Measurements from ENCODE around the gene NABP1.

DNA sequence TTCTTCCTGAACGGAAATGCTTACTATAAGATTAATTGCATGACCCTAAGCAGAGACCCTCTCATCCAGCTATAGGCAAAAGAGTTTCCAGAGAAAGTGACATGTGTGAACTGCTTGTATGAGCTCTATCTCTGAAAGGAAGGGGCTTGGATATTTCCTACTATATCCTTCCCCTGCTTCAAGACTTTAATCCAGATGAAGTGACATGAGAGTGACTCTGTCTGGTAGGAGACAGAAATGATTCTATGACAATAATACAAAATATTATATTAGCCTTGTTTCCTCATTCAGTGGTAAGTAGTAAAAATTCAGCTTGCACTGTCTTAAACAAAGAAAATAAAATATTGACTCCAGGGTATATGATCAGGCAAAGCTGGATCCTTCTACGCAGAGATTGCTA is 37.5 kb downstream of the NABP1 start:
- TF ChIP-seq CTCF (conservative IDR thresholded peaks at IDR 0.05) (no peak), ZFX (IDR thresholded peaks at IDR 0.05) (no peak)

All from C4-2B (cell line).